GM23338 (cell line): ENCODE measurements around the gene TSPEAR. TPM values are rescaled to one million over a fixed set of nuclear protein-coding genes. Genes with fewer than 3 reads are reported as not detected.

Experiments
- ATAC-seq: fragments of 200-7000 bp; cut with Tn5 transposase; 3 replicates; pipeline ENCODE4 v1.9.1; 2020
- DNase-seq: peaks from one replicate; pipeline ENCODE4 v3.0.0-alpha.2; 2015; ENCODE audit warnings: low spot score
- H2AFZ ChIP-seq: fragments of 200-600 bp; sonication (generic); 2 replicates; pipeline ENCODE4 v1.8.0; 2016; ENCODE audit warnings: antibody characterized with exemption, mild to moderate bottlenecking, moderate library complexity
- H3F3A ChIP-seq: fragments of 200-600 bp; sonication (generic); replicated peaks from 2 replicates; pipeline ENCODE4 v1.8.0; 2017; ENCODE audit warnings: antibody characterized with exemption, mixed run types, low read depth
- H3K27ac ChIP-seq: fragments of 200-600 bp; sonication (generic); 2 replicates; pipeline ENCODE4 v1.6.1; 2016; ENCODE audit warnings: low read depth
- H3K27me3 ChIP-seq: fragments of 200-600 bp; sonication (generic); 2 replicates; pipeline ENCODE4 v1.8.0; 2016; ENCODE audit warnings: mild to moderate bottlenecking, mixed run types, moderate library complexity; ENCODE audit not compliant: insufficient read depth
- H3K36me3 ChIP-seq: fragments of 200-600 bp; sonication (generic); 2 replicates; pipeline ENCODE4 v1.8.0; 2016; ENCODE audit warnings: mild to moderate bottlenecking; ENCODE audit not compliant: insufficient read depth
- H3K4me1 ChIP-seq: fragments of 200-600 bp; sonication (generic); 2 replicates; pipeline ENCODE4 v1.8.0; 2016; ENCODE audit warnings: mild to moderate bottlenecking, moderate library complexity; ENCODE audit not compliant: insufficient read depth
- H3K4me2 ChIP-seq: fragments of 200-600 bp; sonication (generic); 2 replicates; pipeline ENCODE4 v1.7.1; 2017; ENCODE audit warnings: mixed run types
- H3K4me3 ChIP-seq: fragments of 200-600 bp; sonication (generic); 2 replicates; pipeline ENCODE4 v1.6.1; 2016; ENCODE audit warnings: mixed run types
- H3K79me2 ChIP-seq: fragments of 200-600 bp; sonication (generic); replicated peaks from 2 replicates; pipeline ENCODE4 v1.8.0; 2017; ENCODE audit warnings: mild to moderate bottlenecking; ENCODE audit not compliant: insufficient read depth
- H3K9me2 ChIP-seq: fragments of 200-600 bp; sonication (generic); 2 replicates; pipeline ENCODE4 v1.8.0; 2017; ENCODE audit not compliant: insufficient read depth
- H4K20me1 ChIP-seq: fragments of 200-600 bp; sonication (generic); replicated peaks from 2 replicates; pipeline ENCODE4 v1.8.0; 2017; ENCODE audit warnings: mild to moderate bottlenecking; ENCODE audit not compliant: insufficient read depth
- H3K27ac Mint-ChIP-seq: 2 replicates; pipeline ENCODE4 v1.8.0; 2020; ENCODE audit warnings: inconsistent platforms, mild to moderate bottlenecking, moderate library complexity, mixed read lengths
- H3K27me3 Mint-ChIP-seq: 3 replicates; pipeline ENCODE4 v1.8.0; 2022; ENCODE audit warnings: low read depth, mild to moderate bottlenecking, moderate library complexity, mixed read lengths, inconsistent platforms; ENCODE audit not compliant: insufficient read depth, poor library complexity
- H3K36me3 Mint-ChIP-seq: 3 replicates; pipeline ENCODE4 v1.8.0; 2021; ENCODE audit warnings: low read depth, mild to moderate bottlenecking, inconsistent platforms, moderate library complexity, mixed read lengths
- H3K4me1 Mint-ChIP-seq: 3 replicates; pipeline ENCODE4 v1.8.0; 2020; ENCODE audit warnings: mild to moderate bottlenecking, inconsistent platforms, mixed read lengths
- H3K4me3 Mint-ChIP-seq: 3 replicates; pipeline ENCODE4 v1.8.0; 2021; ENCODE audit warnings: moderate library complexity, mild to moderate bottlenecking, inconsistent platforms, mixed read lengths
- H3K9me3 Mint-ChIP-seq: 3 replicates; pipeline ENCODE4 v1.8.0; 2020; ENCODE audit warnings: moderate library complexity, mild to moderate bottlenecking, inconsistent platforms, mixed read lengths
- CREB1 ChIP-seq: fragments of 250-450 bp; sonication (Bioruptor Pico); IDR thresholded peaks from 2 replicates; pipeline ENCODE4 v1.5.0; 2020; ENCODE audit warnings: low read depth, mild to moderate bottlenecking, moderate library complexity
- CTCF ChIP-seq, 2 experiments: fragments of 200-600 bp in 1 of 2; sonication (generic) in 1 of 2; conservative IDR thresholded peaks; 2 replicates each; pipeline versions ENCODE4 v1.5.1 to v1.6.1; 2016 to 2017; ENCODE audit warnings: antibody characterized with exemption in 2 of 2, low read depth in 2 of 2, mild to moderate bottlenecking in 2 of 2, moderate library complexity in 1 of 2
- ETS1 ChIP-seq: IDR thresholded peaks from 2 replicates; pipeline ENCODE4 v1.6.1; 2016; ENCODE audit warnings: antibody characterized with exemption
- EZH2 ChIP-seq: fragments of 200-600 bp; sonication (generic); IDR thresholded peaks from one replicate; pipeline ENCODE4 v1.8.0; 2017; ENCODE audit warnings: antibody characterized with exemption, mild to moderate bottlenecking, low read depth; ENCODE audit not compliant: unreplicated experiment
- EZH2phosphoT487 ChIP-seq: fragments of 200-600 bp; sonication (generic); IDR thresholded peaks from one replicate; pipeline ENCODE4 v1.8.1; 2018; ENCODE audit warnings: antibody characterized with exemption; ENCODE audit not compliant: unreplicated experiment
- JUNB ChIP-seq: IDR thresholded peaks from one replicate; pipeline ENCODE4 v1.6.1; 2016; ENCODE audit warnings: antibody characterized with exemption; ENCODE audit not compliant: unreplicated experiment
- NANOG ChIP-seq: IDR thresholded peaks from 2 replicates; pipeline ENCODE4 v1.6.1; 2016; ENCODE audit warnings: antibody characterized with exemption, borderline replicate concordance
- STAT1 ChIP-seq: IDR thresholded peaks from one replicate; pipeline ENCODE4 v1.6.1; 2016; ENCODE audit warnings: antibody characterized with exemption; ENCODE audit not compliant: unreplicated experiment
- ZNF114 ChIP-seq: fragments of 250-450 bp; sonication (Bioruptor Pico); IDR thresholded peaks from 2 replicates; pipeline ENCODE4 v1.5.0; 2020; ENCODE audit warnings: mild to moderate bottlenecking, moderate library complexity
- ZNF331 ChIP-seq: fragments of 250-450 bp; sonication (Bioruptor Pico); IDR thresholded peaks from 2 replicates; pipeline ENCODE4 v1.5.0; 2020; ENCODE audit warnings: low read depth, mild to moderate bottlenecking, moderate library complexity
- ZNF462 ChIP-seq: fragments of 250-450 bp; sonication (Bioruptor Pico); IDR thresholded peaks from 2 replicates; pipeline ENCODE4 v1.5.0; 2020; ENCODE audit warnings: mild to moderate bottlenecking, moderate library complexity
- polyA plus RNA-seq: library from polyadenylated mRNA; unstranded; fragments of >200 nt; fragmentation: Nextera tagmentation; extraction: Ambion mirVana; gene quantifications from 2 replicates; pipeline ENCODE4 v1.2.1, GENCODE V29; 2016
- total RNA-seq: library from RNA; depleted of rRNA; stranded (reverse); fragments of >200 nt; shearing (Covaris generic); gene quantifications from 2 replicates; pipeline ENCODE4 v1.2.3, GENCODE V29; 2014

Gene TSPEAR
- total and polyA plus RNA-seq, 2 experiments from 2014 or later, result 0.35 to 0.92 TPM

GRCh38 chr21:44478801-44479167 is 232.6 kb downstream of the TSPEAR start:
- no peaks in the 10 kb centered on the region for H3K79me2 ChIP-seq
- H2AFZ ChIP-seq, result no peak overlapping the region
- H3K4me1 ChIP-seq, result no peaks in the 10 kb centered on the region
- no peaks in the 10 kb centered on the region for H3K9me2 ChIP-seq
- Mint-ChIP-seq H3K9me3 (peaks cover 8% of the 10 kb centered on the region; the same call in 2 of the 3 replicates), H3K27ac (no peak overlapping the region), H3K27me3 (peaks cover 2% of the 10 kb centered on the region), H3K36me3 (no peaks in the 10 kb centered on the region; the same call in 2 of the 3 replicates), H3K4me3 (no peak overlapping the region), H3K4me1 (peaks cover under 1% of the 10 kb centered on the region; the same call in 1 of the 3 replicates)
- H3K4me3 ChIP-seq, result no peak overlapping the region
- H3K4me2 ChIP-seq, result no peak overlapping the region
- no peak for TF ChIP-seq ZNF114 (CRISPR knock-in tag)
- TF ChIP-seq NANOG, result no peak
- TF ChIP-seq EZH2phosphoT487, result no peak
- no peak for TF ChIP-seq ZNF462
- TF ChIP-seq JUNB, result no peak
- no peak for TF ChIP-seq CREB1 (CRISPR knock-in tag)
- no peak for TF ChIP-seq STAT1
- TF ChIP-seq CTCF (conservative IDR thresholded peaks at IDR 0.05; ENCODE audit: low read depth in 2 of 2), result no peak
- no peak for TF ChIP-seq EZH2
- TF ChIP-seq ZNF331, result no peak
- TF ChIP-seq ETS1, result no peak
- no peak for ATAC-seq
- no peaks in the 10 kb centered on the region for H4K20me1 ChIP-seq
- DNase-seq, result no peak
- H3K27me3 ChIP-seq, result no peaks in the 10 kb centered on the region
- H3K36me3 ChIP-seq, result no peaks in the 10 kb centered on the region
- no peak overlapping the region for H3K27ac ChIP-seq
- H3F3A ChIP-seq, result no peaks in the 10 kb centered on the region
